NCI-H1930 (cell line): Measurements from ENCODE around the gene LAG3.
"Not testable (repeated sequence)": the region's sequence is repeated elsewhere in the genome, so short reads cannot be mapped to it uniquely, and the experiment has no call there.

Experiments
- DNase-seq, 2 experiments: peaks; one replicate each; lab custom pipeline; 2025; lab: John Stamatoyannopoulos, UW

Gene LAG3

GRCh38 chr12:6772331-6772695, at the start of gene LAG3:
Gene LAG3, plus strand, starts transcription at chr12:6772520. Its CDS starts 333 bp downstream, at chr12:6772853.
- no peak for DNase-seq

DNA sequence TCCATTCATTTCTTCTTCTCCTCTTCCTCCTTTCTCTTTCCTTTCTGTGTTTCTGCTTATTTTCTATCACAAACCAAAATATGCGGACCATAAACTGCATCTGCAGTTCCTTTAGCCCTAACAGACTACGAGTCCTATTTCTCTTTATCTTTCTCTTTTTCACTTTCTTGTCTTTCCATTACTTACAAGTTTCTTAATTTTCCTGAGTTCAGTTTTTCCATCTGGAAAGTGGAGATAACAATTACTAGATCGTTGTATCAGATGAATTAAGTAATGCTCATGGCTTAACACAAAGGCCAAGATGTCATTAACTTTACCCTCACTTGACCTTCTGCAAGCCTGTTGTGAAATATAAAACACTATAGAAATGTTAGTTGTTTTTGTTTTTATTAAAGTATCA, 49.5 kb upstream of the LAG3 start:
- no peak for DNase-seq

DNA sequence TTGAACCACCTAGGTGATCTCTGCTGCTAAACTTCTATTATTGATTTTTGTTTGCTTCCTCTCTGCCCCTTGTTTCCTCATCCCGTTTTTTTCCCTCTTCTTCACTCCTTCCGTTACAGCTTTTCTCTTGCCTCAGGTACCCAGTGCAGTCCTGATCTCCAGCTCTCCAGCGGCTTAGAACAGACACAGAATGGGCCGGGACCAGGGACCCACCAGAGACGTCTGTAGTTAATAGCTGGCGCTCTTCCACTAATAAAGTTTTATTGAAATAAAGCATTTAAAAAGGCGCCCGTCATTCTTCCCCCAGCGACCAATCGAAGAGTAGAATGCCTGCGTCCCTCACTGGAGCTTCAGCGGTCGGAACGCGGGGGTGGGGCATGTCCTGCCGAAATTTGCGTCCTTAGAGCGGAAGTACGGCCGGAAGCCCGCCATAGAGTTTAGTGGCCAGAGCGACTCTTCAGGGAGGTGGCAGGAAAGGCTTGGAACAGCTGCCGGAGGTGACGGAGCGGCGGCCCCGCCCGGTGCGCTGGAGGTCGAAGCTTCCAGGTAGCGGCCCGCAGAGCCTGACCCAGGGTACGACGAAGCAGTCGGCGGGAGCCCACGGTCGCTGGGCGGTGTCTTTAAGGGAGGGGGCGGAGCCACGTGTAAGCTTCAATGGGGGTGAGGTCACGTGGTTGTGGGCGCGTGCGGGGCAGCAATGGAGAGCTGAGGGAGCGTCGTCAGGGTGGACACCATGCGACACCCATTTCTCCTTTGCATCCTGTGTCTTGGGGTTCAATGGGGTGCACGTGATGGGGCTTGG, 48.5 kb upstream of the LAG3 start, which contains the start of gene COPS7A:
TSS of gene COPS7A (plus strand) at position 440 of the 802 bp plus-strand sequence. CDS start 611 bp downstream, outside the sequence.
- DNase-seq, result peak; percentile 99 to 100

GRCh38 chr12:6724409-6724797, 47.9 kb upstream of the LAG3 start:
- DNase-seq, result no peak

DNA sequence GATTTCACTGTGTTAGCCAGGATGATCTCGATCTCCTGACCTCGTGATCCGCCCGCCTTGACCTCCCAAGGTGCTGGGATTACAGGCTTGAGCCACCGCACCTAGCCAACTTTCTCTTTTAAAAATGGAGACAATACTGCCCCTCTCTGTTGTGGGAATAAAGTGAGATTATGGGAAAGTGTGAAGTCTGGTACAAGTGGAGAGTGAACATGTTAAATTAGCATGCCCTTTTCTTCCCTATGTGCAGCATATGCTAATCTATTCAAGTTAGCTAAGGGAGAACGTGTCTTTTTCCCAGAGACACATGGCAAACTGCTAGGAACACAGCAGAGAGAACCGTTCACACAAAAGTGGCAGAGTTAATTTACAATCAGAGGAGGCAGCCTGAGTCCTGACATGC, 47.0 kb upstream of the LAG3 start:
- no peak for DNase-seq

DNA sequence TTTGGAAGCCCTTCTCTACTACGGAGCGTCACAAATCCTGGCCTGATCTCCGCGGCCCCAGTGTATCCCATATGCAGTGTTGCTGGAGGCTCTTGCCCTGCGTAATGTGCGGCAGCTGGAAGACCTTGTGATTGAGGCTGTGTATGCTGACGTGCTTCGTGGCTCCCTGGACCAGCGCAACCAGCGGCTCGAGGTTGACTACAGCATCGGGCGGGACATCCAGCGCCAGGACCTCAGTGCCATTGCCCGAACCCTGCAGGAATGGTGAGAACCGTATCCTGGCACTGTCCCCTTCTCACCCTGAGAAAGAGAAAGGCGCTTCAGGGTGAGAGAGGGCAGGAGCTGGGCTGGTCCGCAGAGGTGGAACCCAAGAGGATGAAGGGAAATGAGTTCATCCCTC, 43.1 kb upstream of the LAG3 start:
- no peak for DNase-seq

GRCh38 chr12:6730169-6730568, 42.2 kb upstream of the LAG3 start:
- no peak for DNase-seq

GRCh38 chr12:6734506-6735387, 37.6 kb upstream of the LAG3 start:
- DNase-seq, result no peak

GRCh38 chr12:6735448-6736191, 36.7 kb upstream of the LAG3 start:
- peak; percentile 25 to 34 for DNase-seq

DNA sequence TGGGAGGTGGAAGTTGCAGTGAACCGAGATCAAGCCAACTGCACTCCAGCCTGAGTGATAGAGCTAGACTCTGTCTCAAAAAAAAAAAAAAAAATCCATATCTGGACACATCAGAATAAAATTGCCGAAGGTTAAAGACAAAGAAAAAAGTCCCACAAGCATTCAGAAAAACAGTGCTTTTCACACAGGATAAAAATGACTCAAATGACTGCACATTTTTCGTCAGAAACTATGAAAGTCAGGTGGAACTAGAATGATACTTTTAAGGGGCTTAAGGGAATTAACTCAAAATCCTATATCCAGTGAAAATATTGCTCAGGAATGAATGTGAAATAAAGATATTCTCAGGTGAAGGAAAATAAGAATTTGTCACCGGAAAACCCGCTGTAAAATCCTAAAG, 35.6 kb upstream of the LAG3 start:
- no peak for DNase-seq

DNA sequence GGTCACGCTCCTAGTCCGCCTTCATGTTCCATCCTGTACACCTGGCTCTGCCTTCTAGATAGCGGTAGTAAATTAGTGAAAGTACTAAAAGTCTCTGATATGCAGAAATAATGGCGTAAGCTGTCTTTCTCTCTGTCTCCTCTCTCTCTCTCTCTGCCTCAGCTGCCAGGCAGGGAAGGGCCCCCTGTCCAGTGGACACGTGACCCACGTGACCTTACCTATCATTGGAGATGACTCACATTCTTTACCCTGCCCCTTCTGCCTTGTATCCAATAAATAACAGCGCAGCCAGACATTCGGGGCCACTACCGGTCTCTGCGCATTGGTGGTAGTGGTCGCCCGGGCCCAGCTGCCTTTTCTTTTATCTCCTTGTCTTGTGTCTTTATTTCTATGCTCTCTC, 30.2 kb upstream of the LAG3 start:
- not testable (repeated sequence) for DNase-seq

DNA sequence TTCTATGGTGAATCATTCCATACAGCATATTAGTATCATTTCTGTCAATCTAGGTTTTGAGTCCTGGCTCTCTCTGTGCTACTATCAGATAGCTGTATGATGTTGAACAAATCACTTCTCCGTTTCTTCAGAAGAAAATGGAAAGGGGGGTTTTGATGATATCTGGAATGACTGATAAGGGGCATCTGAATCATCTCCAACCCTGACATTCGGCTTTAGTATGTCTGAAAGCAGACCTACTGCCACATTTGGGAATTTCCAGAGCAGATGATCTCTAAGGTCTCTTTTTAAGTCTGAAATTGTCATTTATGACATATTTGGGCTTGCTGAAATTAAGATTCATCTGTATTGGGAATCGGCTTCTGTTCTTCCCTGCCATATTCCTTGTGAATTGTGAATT, 29.5 kb upstream of the LAG3 start:
- no peak for DNase-seq

DNA sequence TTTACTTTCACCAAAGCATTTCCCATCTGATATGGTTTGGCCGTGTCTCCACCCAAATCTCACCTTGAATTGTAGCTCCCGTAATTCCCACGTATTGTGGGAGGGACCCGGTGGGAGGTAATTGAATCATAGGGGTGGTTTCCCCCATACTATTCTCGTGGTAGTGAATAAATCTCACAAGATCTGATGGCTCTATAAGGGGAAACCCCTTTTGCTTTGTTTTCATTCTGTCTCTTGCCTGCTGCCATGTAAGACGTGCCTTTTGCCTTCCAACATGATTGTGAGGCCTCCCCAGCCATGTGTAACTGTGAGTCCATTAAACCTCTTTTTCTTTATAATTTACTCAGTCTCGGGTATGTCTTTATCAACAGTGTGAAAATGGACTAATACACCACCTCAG, 29.0 kb upstream of the LAG3 start:
- DNase-seq, result not testable (repeated sequence)

DNA sequence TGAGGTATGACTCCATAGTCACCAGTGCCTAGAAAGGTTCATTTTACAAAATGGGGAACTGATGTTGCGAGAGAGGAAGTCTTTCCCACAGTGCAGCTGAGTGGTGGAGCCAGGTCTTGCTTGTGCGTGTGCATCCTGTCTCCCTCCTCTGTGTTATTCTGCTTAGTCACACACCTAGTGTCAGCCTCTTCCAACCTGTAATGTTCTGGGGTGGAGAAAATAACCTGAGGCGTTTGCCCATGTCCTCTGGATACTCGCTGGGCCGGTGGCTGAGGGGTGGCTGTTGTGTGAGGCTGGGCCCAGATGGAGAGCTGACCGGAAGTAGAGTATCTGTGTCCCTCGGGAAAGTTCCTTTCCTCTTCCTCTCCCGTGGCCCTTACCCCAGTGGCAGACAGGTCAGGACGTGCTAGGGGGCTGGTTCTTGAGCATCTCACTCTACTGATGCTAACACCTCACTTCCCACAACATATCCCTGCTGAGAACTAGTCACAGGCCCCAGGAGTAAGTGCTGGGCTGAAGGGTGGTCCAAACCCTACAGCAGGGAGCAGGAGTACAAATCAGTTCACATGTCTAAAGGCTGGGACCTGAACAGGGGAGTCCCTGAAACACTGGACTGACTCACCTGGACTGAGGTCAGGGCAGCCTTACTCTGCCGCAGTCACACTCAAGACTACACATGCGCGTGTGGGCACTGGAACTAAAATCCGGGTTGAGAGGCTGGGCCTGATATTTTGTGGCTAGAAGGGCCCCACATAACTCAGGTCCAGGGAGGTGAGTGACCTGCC, 26.4 kb upstream of the LAG3 start:
- no peak for DNase-seq

DNA sequence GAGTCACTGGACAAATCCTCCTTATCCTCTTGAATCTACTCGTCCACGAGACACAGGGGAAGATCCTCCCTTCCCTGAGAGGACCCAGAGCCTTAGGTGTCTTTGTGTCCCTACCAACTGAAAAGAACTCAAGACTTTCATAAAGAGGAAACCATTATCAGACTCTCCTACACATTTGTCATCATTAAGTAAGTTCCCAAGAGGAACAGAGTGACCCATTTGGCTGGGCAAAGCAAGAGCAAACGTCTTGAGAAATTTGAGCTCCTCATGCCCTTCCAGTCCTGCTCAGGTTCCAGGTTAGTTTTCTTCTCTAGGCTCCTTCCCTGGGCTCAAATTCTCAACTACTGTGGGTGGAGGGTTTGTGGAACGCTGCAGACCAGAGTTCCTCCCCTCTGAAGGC, 25.1 kb upstream of the LAG3 start:
- no peak for DNase-seq

DNA sequence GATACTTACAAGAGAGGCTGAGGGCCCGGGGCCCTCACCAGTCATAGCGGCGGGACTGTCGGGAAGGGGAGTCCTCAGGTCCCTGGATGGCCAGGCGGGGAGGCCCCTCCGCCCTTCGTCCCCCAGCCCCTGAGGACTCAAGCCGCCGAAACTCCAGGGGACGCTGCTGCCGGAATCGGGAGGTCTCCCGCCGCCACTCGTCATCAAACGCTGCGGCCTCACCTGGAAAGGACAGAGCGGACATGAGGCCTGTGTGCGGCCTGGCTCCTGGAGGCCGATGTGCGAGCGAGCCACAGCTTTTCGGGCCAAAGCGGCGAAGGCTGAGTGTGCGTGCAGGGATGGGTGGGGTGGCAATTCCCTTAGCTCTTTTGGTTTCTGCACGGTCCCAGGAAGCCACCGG, 23.6 kb upstream of the LAG3 start:
- DNase-seq, result no peak

DNA sequence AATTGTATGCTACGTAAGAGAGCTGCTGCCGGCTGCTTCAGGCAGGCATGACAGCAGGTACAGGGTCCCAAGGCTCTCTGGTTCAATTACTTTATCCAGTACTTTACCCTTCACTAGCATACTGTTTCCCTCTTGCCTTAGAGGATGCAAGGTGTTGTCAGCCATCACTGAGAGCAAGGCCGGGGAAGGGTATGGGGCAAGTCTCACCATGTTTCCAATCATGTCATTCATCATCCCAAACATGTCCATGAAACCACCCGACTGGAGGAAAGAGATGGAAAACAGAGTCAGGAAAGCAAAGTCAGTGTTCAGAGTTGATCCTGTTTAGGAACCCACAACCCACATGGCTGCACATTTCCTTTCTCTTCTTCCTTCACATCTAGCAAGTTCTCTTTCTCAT, 21.8 kb upstream of the LAG3 start:
- no peak for DNase-seq

DNA sequence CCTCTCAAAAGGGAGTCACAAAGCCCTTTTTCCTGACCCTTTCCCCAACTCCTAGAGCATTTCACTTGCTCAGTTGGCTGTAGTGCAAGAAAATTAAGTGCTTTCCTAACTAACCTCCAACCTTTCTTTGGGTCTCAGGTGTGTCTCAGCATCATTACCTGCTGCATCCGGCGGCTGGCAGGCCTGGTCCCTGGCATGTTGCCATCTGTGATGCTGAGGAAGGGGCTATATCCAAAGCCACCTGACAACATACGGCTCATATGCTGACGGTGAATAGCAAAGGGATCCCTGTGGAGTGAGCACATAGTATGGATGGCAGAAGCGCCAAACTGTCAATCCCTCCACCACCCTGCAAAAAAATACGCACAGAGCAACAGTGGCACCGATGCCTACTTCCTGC, 20.6 kb upstream of the LAG3 start:
- DNase-seq, result no peak

GRCh38 chr12:6752167-6752920, 20.0 kb upstream of the LAG3 start:
- DNase-seq, result peak in 1 of 2 experiments; percentile 26

- peak; percentile 94 to 96 for DNase-seq
Observed at GRCh38 chr12:6752921-6753771, 19.2 kb upstream of the LAG3 start, which contains the start of gene MLF2. Gene MLF2, minus strand, starts transcription at chr12:6753141. Its CDS starts 807 bp downstream, at chr12:6752334.
